Measurements from ENCODE around the gene SLC35F3. TPM values are rescaled to one million over a fixed set of nuclear protein-coding genes. Genes with fewer than 3 reads are reported as not detected.

Gene SLC35F3
- total and polyA plus RNA-seq, 12 donors = 0.12 to 3.2 (median 0.46) TPM

DNA sequence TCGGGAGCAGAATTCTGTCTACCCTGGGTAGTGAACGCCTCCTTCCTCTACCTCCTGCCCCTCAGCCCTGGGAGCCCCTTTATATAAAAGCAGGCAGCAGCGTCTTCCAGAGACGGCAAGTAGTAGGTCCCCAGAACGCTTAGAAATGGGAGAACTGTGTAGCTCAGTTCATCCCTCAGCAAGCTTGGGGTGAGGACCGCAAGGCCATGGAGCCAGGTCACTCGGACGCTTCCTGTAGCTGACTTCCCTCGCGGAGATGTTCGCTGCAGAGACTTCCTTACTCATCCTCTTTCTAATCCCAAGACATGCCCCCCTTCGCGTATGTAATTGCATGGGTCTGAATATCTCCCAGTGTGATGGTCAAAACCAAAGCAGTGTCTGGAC is 327.4 kb downstream of the SLC35F3 start:
- 91 to 95% (median 93%) methylated on average over 11 to 13 of the region's 13 CpGs for WGBS, 4 donors
- H3K9me3 ChIP-seq (replicated peaks in 1 of 3) = no peaks in the 10 kb centered on the region

DNA sequence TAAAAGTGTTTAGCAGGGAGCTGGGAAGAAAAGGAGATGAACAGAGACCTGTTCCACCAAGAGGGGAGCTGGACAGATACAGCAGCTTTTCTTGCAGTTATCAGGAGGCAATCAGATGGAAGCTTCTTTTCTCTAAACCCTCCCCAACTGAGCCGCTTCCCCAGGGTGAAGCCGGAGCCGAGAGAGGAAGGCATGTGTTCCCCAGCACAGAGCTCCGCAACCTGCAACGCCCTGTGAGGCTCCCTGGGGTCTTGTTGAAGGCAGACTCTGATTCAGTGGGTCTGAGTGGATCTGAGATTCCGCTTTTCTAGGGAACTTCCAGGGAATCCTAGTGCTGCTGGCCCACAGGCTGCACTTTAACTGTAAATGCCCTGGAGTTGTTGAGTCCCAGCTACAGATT is 329.7 kb downstream of the SLC35F3 start:
- DNase-seq = no peak
- intact Hi-C loops (cut with DNase I) = no loop called here
- WGBS, 4 donors = 65 to 81% (median 78%) methylated on average over 6 of the region's 6 CpGs
- Histone ChIP-seq H3K4me3 (no peak overlapping the region), H3K27ac (no peak overlapping the region), H3K27me3 (no peaks in the 10 kb centered on the region), H3K4me1 (replicated peaks in 1 of 2) (peaks cover 10 to 13% of the 10 kb centered on the region in 2 donors), H3K9me3 (replicated peaks in 1 of 3) (no peaks in the 10 kb centered on the region), H3K36me3 (replicated peaks in 1 of 2) (no peaks in the 10 kb centered on the region)
- no peak for TF ChIP-seq POLR2A (IDR thresholded peaks at IDR 0.05)
- TF ChIP-seq, protein P1, sequence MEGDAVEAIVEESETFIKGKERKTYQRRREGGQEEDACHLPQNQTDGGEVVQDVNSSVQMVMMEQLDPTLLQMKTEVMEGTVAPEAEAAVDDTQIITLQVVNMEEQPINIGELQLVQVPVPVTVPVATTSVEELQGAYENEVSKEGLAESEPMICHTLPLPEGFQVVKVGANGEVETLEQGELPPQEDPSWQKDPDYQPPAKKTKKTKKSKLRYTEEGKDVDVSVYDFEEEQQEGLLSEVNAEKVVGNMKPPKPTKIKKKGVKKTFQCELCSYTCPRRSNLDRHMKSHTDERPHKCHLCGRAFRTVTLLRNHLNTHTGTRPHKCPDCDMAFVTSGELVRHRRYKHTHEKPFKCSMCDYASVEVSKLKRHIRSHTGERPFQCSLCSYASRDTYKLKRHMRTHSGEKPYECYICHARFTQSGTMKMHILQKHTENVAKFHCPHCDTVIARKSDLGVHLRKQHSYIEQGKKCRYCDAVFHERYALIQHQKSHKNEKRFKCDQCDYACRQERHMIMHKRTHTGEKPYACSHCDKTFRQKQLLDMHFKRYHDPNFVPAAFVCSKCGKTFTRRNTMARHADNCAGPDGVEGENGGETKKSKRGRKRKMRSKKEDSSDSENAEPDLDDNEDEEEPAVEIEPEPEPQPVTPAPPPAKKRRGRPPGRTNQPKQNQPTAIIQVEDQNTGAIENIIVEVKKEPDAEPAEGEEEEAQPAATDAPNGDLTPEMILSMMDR (IDR thresholded peaks at IDR 0.05) = no peak

More for the DNA sequence above, 327.4 kb downstream of the SLC35F3 start:
- Histone ChIP-seq H3K27me3 (no peaks in the 10 kb centered on the region), H3K4me3 (no peak overlapping the region), H3K36me3 (replicated peaks in 1 of 2) (no peaks in the 10 kb centered on the region), H3K27ac (no peak overlapping the region), H3K4me1 (replicated peaks in 1 of 2) (peaks cover 10 to 13% of the 10 kb centered on the region in 2 donors)
- DNase-seq = no peak
- TF ChIP-seq, protein P1 (IDR thresholded peaks at IDR 0.05) = no peak
- TF ChIP-seq POLR2A (IDR thresholded peaks at IDR 0.05) = no peak
- intact Hi-C loops (cut with DNase I) = no loop called here

GRCh38 chr1:234235434-234235881 is 331.0 kb downstream of the SLC35F3 start:
- no peaks in the 10 kb centered on the region for H3K36me3 ChIP-seq (replicated peaks in 1 of 2)

DNA sequence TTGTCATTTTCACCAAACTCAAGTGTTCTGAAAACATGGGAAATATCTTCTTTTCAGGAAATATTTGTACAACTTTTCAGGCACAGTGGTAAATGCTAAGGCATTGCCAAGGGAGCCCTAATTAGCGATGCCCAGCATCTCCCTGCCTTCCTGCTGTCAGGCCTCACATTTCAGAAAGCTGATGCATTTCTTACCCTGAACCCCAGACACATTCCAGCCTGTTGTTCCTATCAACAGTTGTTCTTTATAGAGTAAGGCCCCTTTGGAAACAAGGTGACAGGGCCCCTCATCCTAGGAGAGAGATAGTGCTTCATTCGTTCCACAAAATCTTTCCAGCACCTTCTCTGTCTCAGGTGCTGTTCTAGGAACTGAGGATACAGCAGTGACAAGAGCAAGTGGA is 332.9 kb downstream of the SLC35F3 start:
- H3K27me3 ChIP-seq = no peaks in the 10 kb centered on the region
- no peak overlapping the region for H3K4me3 ChIP-seq
- no peak overlapping the region for H3K27ac ChIP-seq
- DNase-seq = no peak
- TF ChIP-seq, protein P1 (IDR thresholded peaks at IDR 0.05) = no peak
- no peak for TF ChIP-seq POLR2A (IDR thresholded peaks at IDR 0.05)
- WGBS, 4 donors = 80 to 89% (median 83%) methylated on average over 2 of the region's 2 CpGs
- peaks cover 10 to 13% of the 10 kb centered on the region in 2 donors for H3K4me1 ChIP-seq (replicated peaks in 1 of 2)
- no peaks in the 10 kb centered on the region for H3K36me3 ChIP-seq (replicated peaks in 1 of 2)
- H3K9me3 ChIP-seq (replicated peaks in 1 of 3) = no peaks in the 10 kb centered on the region
- intact Hi-C loops (cut with DNase I) = no loop called here

More at GRCh38 chr1:234235434-234235881, 331.0 kb downstream of the SLC35F3 start:
- intact Hi-C loops (cut with DNase I) = no loop called here
- TF ChIP-seq, protein P1 (IDR thresholded peaks at IDR 0.05) = no peak
- TF ChIP-seq POLR2A (IDR thresholded peaks at IDR 0.05) = no peak
- peaks cover 10 to 13% of the 10 kb centered on the region in 2 donors for H3K4me1 ChIP-seq (replicated peaks in 1 of 2)
- 20 to 38% (median 33%) methylated on average over 4 of the region's 4 CpGs for WGBS, 4 donors
- no peaks in the 10 kb centered on the region for H3K9me3 ChIP-seq (replicated peaks in 1 of 3)
- peak overlapping the region in 1 of 5 donors; percentile 32 for H3K27ac ChIP-seq
- DNase-seq = peak; percentile 23 to 85 (median 63)
- H3K4me3 ChIP-seq = no peak overlapping the region
- H3K27me3 ChIP-seq = no peaks in the 10 kb centered on the region

Data from adrenal gland (tissue), 12 donors.